HCT116 (cell line): ENCODE results near the gene RBM28.

ENCODE experiments used
- EZH2phosphoT487 ChIP-seq: fragments of 200-600 bp; IDR thresholded peaks from 2 replicates; pipeline ENCODE4 v1.6.1; 2018; ENCODE audit warnings: antibody characterized with exemption, borderline replicate concordance
- POLR2A ChIP-seq: IDR thresholded peaks from 2 replicates; pipeline ENCODE4 v1.7.0; 2011; ENCODE audit warnings: borderline replicate concordance; ENCODE audit not compliant: insufficient read depth, insufficient read length; ENCODE audit errors: extremely low read depth
- POLR2AphosphoS5 ChIP-seq: IDR thresholded peaks from 2 replicates; pipeline ENCODE4 v1.6.1; 2011; ENCODE audit warnings: mild to moderate bottlenecking, low read depth, low read length, moderate library complexity
- TF ChIP-seq, protein P1 (sequence below), 3 experiments: fragments of 200-600 bp in 1 of 3; sonication (generic) in 1 of 3; IDR thresholded peaks in 2 of 3; conservative IDR thresholded peaks in 1 of 3; 2 replicates each; pipeline ENCODE4 v1.5.1; 2012 to 2017; ENCODE audit warnings: low read depth in 2 of 3, low read length in 2 of 3, antibody characterized with exemption in 1 of 3, borderline replicate concordance in 1 of 3, control low read depth in 1 of 3, mild to moderate bottlenecking in 1 of 3, mixed read lengths in 1 of 3, mixed run types in 1 of 3, moderate library complexity in 1 of 3; ENCODE audit not compliant: insufficient read depth in 1 of 3

DNA sequence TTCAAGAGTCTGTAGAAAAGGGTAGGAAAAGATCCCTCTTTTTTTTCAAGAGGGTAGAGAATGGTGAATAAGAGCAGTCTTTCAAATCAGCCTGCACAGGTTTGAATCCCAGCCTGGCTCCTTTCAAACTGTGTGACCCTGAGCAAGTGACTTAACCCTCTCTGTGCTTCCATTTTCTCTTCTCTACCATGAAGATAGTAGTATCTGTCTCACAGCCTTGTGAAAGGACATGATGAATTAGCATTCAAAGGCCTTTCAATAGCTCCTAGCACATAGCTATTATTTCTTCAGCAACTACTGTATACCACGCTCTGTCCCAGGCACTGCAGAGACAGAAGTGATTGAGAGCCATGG is 77.2 kb downstream of the RBM28 start:
- no peak for TF ChIP-seq POLR2AphosphoS5
- TF ChIP-seq, protein P1, sequence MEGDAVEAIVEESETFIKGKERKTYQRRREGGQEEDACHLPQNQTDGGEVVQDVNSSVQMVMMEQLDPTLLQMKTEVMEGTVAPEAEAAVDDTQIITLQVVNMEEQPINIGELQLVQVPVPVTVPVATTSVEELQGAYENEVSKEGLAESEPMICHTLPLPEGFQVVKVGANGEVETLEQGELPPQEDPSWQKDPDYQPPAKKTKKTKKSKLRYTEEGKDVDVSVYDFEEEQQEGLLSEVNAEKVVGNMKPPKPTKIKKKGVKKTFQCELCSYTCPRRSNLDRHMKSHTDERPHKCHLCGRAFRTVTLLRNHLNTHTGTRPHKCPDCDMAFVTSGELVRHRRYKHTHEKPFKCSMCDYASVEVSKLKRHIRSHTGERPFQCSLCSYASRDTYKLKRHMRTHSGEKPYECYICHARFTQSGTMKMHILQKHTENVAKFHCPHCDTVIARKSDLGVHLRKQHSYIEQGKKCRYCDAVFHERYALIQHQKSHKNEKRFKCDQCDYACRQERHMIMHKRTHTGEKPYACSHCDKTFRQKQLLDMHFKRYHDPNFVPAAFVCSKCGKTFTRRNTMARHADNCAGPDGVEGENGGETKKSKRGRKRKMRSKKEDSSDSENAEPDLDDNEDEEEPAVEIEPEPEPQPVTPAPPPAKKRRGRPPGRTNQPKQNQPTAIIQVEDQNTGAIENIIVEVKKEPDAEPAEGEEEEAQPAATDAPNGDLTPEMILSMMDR (IDR thresholded peaks at IDR 0.05 in 2 of 3, conservative IDR thresholded peaks at IDR 0.05 in 1 of 3; ENCODE audit: borderline replicate concordance in 1 of 3, insufficient read depth in 1 of 3, low read depth in 2 of 3, low read length in 2 of 3), result no peak
- TF ChIP-seq POLR2A, result no peak
- TF ChIP-seq EZH2phosphoT487, result no peak
